Measurements from ENCODE around the gene PIP4K2C. TPM values are rescaled to one million over a fixed set of nuclear protein-coding genes. Genes with fewer than 3 reads are reported as not detected.
"Not testable (repeated sequence)": the region's sequence is repeated elsewhere in the genome, so short reads cannot be mapped to it uniquely, and the experiment has no call there.

PIP4K2C gene
- total and polyA plus RNA-seq, 2 of the 4 experiments (the other 2 are of a cell fraction) = 12.5 to 23.1 TPM

DNA sequence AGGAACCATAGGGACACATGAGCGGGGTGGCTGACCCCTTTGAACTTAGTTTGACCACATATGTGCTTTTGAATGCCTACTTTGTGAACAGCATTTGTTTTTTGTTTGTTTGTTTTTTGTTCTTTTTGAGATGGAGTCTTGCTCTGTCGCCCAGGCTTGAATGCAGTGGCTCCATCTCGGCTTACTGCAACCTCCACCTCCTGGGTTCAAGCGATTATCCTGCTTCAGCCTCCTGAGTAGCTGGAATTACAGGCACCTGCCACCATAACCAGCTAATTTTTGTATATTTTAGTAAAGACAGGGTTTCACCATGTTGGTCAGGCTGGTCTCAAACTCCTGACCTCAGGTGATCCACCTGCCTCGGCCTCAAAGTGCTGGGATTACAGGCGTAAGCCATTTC is 27.4 kb downstream of the PIP4K2C start:
- H3K9me3 ChIP-seq (ENCODE audit: control insufficient read depth, insufficient read depth, low read length); in situ Hi-C loops (cut with MboI; ENCODE audit: low sequenced_read_pairs); ATAC-seq (ENCODE audit: low read depth); POLR2A ChIA-PET (ENCODE audit: unreplicated experiment); dilution Hi-C loops (cut with HindIII; ENCODE audit: low sequenced_read_pairs, unreplicated experiment); H3K9me1 ChIP-seq (ENCODE audit: insufficient read depth, low read length); H4K8ac ChIP-seq (ENCODE audit: low read depth in 2 of 2, low read length in 2 of 2); DNase-seq; H3K27ac ChIP-seq (ENCODE audit: insufficient read depth, low read length); H2BK15ac ChIP-seq (ENCODE audit: low read depth, low read length); H2BK120ac ChIP-seq (ENCODE audit: low read depth, low read length); intact Hi-C loops (cut with micrococcal nuclease); H3K79me1 ChIP-seq (ENCODE audit: low read depth in 1 of 2, low read length in 2 of 2); H3K56ac ChIP-seq (ENCODE audit: extremely low read depth, insufficient read depth, low read length); H2AFZ ChIP-seq (replicated peaks; ENCODE audit: low read length, poor library complexity); H4K91ac ChIP-seq (ENCODE audit: insufficient read depth, low read depth, low read length); H3K4me3 ChIP-seq (ENCODE audit: insufficient read depth, low read depth, low read length); H3K23ac ChIP-seq (ENCODE audit: low read depth, low read length); H4K5ac ChIP-seq (ENCODE audit: low read depth, low read length); H2BK20ac ChIP-seq (ENCODE audit: low read depth, low read length); H4K20me1 ChIP-seq (ENCODE audit: insufficient read depth, low read length); H2AK5ac ChIP-seq (ENCODE audit: low read depth, low read length); H2AK9ac ChIP-seq (replicated peaks; ENCODE audit: low read depth, low read length, poor library complexity); CTCF ChIA-PET; H3K14ac ChIP-seq (replicated peaks; ENCODE audit: low read depth, low read length); H3K4ac ChIP-seq (ENCODE audit: low read depth, low read length); H3K4me1 ChIP-seq (ENCODE audit: control insufficient read depth, insufficient read depth, low read length); H3K18ac ChIP-seq (ENCODE audit: low read depth, low read length); H3K9ac ChIP-seq (ENCODE audit: low read depth, low read length); H2BK5ac ChIP-seq (ENCODE audit: low read depth, low read length, poor library complexity, severe bottlenecking); H3K4me2 ChIP-seq (ENCODE audit: low read depth, low read length); BruUV-seq (replicated peaks): not testable (repeated sequence)
- WGBS, 2 experiments (ENCODE audit: extremely low coverage in 2 of 2, insufficient read length in 1 of 2) = no CpG with 5 or more reads among the region's 6 CpGs
- Histone ChIP-seq H3K27me3 (ENCODE audit: control insufficient read depth, insufficient read depth, low read length) (peaks cover 32% of the 10 kb centered on the region), H3K36me3 (ENCODE audit: control insufficient read depth, insufficient read depth, low read length) (peaks cover 33% of the 10 kb centered on the region)

Measured in IMR-90 (cell line).